SK-N-SH treated with all-trans-retinoic acid at 6 μM for 48 hours (cell line): ENCODE measurements around the gene TEKT2.

Source experiments
- BACH2 ChIP-seq: fragments of 250-450 bp; sonication (Bioruptor Pico); IDR thresholded peaks from 2 replicates; pipeline ENCODE4 v1.9.0; 2021; ENCODE audit warnings: mild to moderate bottlenecking, borderline replicate concordance
- ESRRG ChIP-seq: fragments of 250-450 bp; sonication (Bioruptor Pico); IDR thresholded peaks from 2 replicates; pipeline ENCODE4 v1.6.1; 2021; ENCODE audit warnings: mild to moderate bottlenecking
- GLIS3 ChIP-seq: fragments of 250-450 bp; sonication (Bioruptor Pico); IDR thresholded peaks from 2 replicates; pipeline ENCODE4 v1.5.0; 2020; ENCODE audit warnings: mild to moderate bottlenecking, moderate library complexity
- PPARA ChIP-seq: fragments of 250-450 bp; sonication (Bioruptor Pico); IDR thresholded peaks from 2 replicates; pipeline ENCODE4 v1.5.0; 2020; ENCODE audit warnings: mild to moderate bottlenecking, borderline replicate concordance
- SNAI2 ChIP-seq: fragments of 250-450 bp; sonication (Bioruptor Pico); IDR thresholded peaks from 2 replicates; pipeline ENCODE4 v1.5.0; 2020; ENCODE audit warnings: mild to moderate bottlenecking, moderate library complexity
- TOX ChIP-seq: fragments of 250-450 bp; sonication (Bioruptor Pico); IDR thresholded peaks from 2 replicates; pipeline ENCODE4 v1.8.0; 2021; ENCODE audit warnings: mild to moderate bottlenecking, moderate library complexity, borderline replicate concordance
- ZFP3 ChIP-seq: fragments of 250-450 bp; sonication (Bioruptor Pico); IDR thresholded peaks from 2 replicates; pipeline ENCODE4 v1.5.0; 2020; ENCODE audit warnings: mild to moderate bottlenecking, moderate library complexity
- ZNF8 ChIP-seq: fragments of 450-650 bp; formaldehyde crosslinking; IDR thresholded peaks from 2 replicates; pipeline ENCODE4 v1.5.0; 2020; ENCODE audit warnings: mild to moderate bottlenecking, moderate library complexity

DNA sequence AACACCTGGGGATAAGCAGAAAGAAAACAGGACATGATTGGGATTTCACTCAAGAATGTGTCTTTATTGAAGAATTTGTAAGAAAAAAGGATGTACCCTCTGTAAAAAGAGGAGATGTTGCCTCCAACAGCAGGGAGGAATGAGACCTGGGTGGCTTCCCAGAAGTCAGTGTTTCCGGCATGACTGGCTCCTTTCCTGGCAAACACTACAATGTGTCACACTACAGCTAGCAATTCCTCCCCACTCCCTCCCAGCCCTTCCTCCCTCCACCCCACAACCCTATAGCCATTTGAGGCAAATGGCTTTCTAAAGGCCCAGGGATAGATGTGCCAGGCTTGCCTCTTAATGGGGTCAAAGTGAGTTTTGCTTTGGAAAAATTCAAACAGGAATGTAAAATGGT, 52.6 kb downstream of the TEKT2 start:
- TF ChIP-seq ZFP3 (CRISPR knock-in tag) = no peak
- no peak for TF ChIP-seq ESRRG (CRISPR knock-in tag)
- no peak for TF ChIP-seq ZNF8 (CRISPR knock-in tag)
- no peak for TF ChIP-seq TOX (CRISPR knock-in tag)
- TF ChIP-seq BACH2 (CRISPR knock-in tag) = no peak
- TF ChIP-seq GLIS3 (CRISPR knock-in tag) = no peak
- no peak for TF ChIP-seq PPARA (CRISPR knock-in tag)
- TF ChIP-seq SNAI2 = no peak
